Peyer's patch (tissue), 4 donors: ENCODE measurements around the gene LMO2. TPM values are rescaled to one million over a fixed set of nuclear protein-coding genes. Genes with fewer than 3 reads are reported as not detected.

Experiments
- DNase-seq, 3 donors: peaks; one replicate each; pipeline ENCODE4 v3.0.0-alpha.2; 2017 to 2019
- H3K27ac ChIP-seq, 4 donors: fragments of 200-600 bp; sonication (generic); one replicate each; pipeline ENCODE4 v1.5.1; 2016 to 2019
- H3K27me3 ChIP-seq, 2 donors: fragments of 200-600 bp; sonication (generic); one replicate each; pipeline ENCODE4 v1.5.1; 2019
- H3K36me3 ChIP-seq, 3 donors: fragments of 200-600 bp; sonication (generic); one replicate each; pipeline ENCODE4 v1.5.1; 2016 to 2019
- H3K4me1 ChIP-seq, 4 donors: fragments of 200-600 bp; sonication (generic); one replicate each; pipeline ENCODE4 v1.5.1; 2016 to 2019
- H3K4me3 ChIP-seq, 4 donors: fragments of 200-600 bp; sonication (generic); 1 replicate in 3 of 4; 2 replicates in 1 of 4; pipeline ENCODE4 v1.5.1; 2016 to 2019; ENCODE audit warnings: mild to moderate bottlenecking in 1 of 4
- H3K9me3 ChIP-seq, 4 donors: fragments of 200-600 bp; sonication (generic); one replicate each; pipeline ENCODE4 v1.5.1; 2016 to 2019; ENCODE audit warnings: mild to moderate bottlenecking in 1 of 4
- CTCF ChIP-seq, 6 experiments: fragments of 450-650 bp in 4 of 6; fragments of 200-600 bp in 2 of 6; sonication (generic) in 1 of 6; IDR thresholded peaks; one replicate each; pipeline ENCODE4 v1.5.1; 2017 to 2019; ENCODE audit warnings: antibody characterized with exemption in 6 of 6, mild to moderate bottlenecking in 3 of 6, moderate library complexity in 1 of 6
- POLR2A ChIP-seq, 2 donors: fragments of 450-650 bp; IDR thresholded peaks; one replicate each; pipeline ENCODE4 v1.5.1; 2017; ENCODE audit warnings: antibody characterized with exemption in 2 of 2, mild to moderate bottlenecking in 2 of 2, moderate library complexity in 2 of 2
- total RNA-seq, 4 donors: library from RNA; depleted of rRNA; stranded (reverse); fragments of >200 nt; gene quantifications; one replicate each; pipeline ENCODE4 v1.1.0, GENCODE V29; 2016

LMO2 gene
- total RNA-seq, 4 donors from 2014 or later = 5.1 to 9.1 (median 7.2) TPM

GRCh38 chr11:33868647-33869461 lies 23.0 kb downstream of the LMO2 start:
- Histone ChIP-seq H3K9me3 (no peaks in the 10 kb centered on the region), H3K27ac (peak overlapping the region; percentile 48 to 79 (median 74)), H3K4me1 (peaks cover 0 to 17% (median 7%) of the 10 kb centered on the region in 4 donors), H3K36me3 (no peaks in the 10 kb centered on the region), H3K27me3 (peaks cover 0 to 16% of the 10 kb centered on the region in 2 donors), H3K4me3 (peak overlapping the region; percentile 45 to 71 (median 64))
- no peak for DNase-seq
- no peak for TF ChIP-seq CTCF (IDR thresholded peaks at IDR 0.05)
- TF ChIP-seq POLR2A (IDR thresholded peaks at IDR 0.05) = no peak

GRCh38 chr11:33867996-33868646 lies 23.8 kb downstream of the LMO2 start:
- Histone ChIP-seq H3K4me3 (peak overlapping the region; percentile 45 to 71 (median 64)), H3K27ac (peak overlapping the region in 2 of 4 donors; percentile 77 to 79), H3K4me1 (peaks cover 0 to 17% (median 7%) of the 10 kb centered on the region in 4 donors), H3K36me3 (no peaks in the 10 kb centered on the region), H3K27me3 (peaks cover 0 to 16% of the 10 kb centered on the region in 2 donors), H3K9me3 (no peaks in the 10 kb centered on the region)
- DNase-seq = no peak
- TF ChIP-seq CTCF (IDR thresholded peaks at IDR 0.05) = no peak
- no peak for TF ChIP-seq POLR2A (IDR thresholded peaks at IDR 0.05)

- no peak for DNase-seq
- H3K4me3 ChIP-seq = peak overlapping the region in 1 of 4 donors; percentile 57
- no peaks in the 10 kb centered on the region for H3K36me3 ChIP-seq
- no peak overlapping the region for H3K27ac ChIP-seq
- TF ChIP-seq POLR2A (IDR thresholded peaks at IDR 0.05) (no peak), CTCF (IDR thresholded peaks at IDR 0.05) (no peak)
- H3K27me3 ChIP-seq = peaks cover 0 to 16% of the 10 kb centered on the region in 2 donors
- H3K9me3 ChIP-seq = no peaks in the 10 kb centered on the region
- peaks cover 0 to 17% (median 7%) of the 10 kb centered on the region in 4 donors for H3K4me1 ChIP-seq
Measured at GRCh38 chr11:33867561-33867960, 24.3 kb downstream of the LMO2 start.

- Histone ChIP-seq H3K4me3 (no peak overlapping the region), H3K27me3 (peaks cover 0 to 16% of the 10 kb centered on the region in 2 donors), H3K4me1 (peaks cover 0 to 17% (median 7%) of the 10 kb centered on the region in 4 donors), H3K9me3 (no peaks in the 10 kb centered on the region), H3K27ac (no peak overlapping the region), H3K36me3 (no peaks in the 10 kb centered on the region)
- TF ChIP-seq POLR2A (IDR thresholded peaks at IDR 0.05) = no peak
- TF ChIP-seq CTCF (IDR thresholded peaks at IDR 0.05) = no peak
- no peak for DNase-seq
Measured at GRCh38 chr11:33866936-33867335, 24.9 kb downstream of the LMO2 start.

DNA sequence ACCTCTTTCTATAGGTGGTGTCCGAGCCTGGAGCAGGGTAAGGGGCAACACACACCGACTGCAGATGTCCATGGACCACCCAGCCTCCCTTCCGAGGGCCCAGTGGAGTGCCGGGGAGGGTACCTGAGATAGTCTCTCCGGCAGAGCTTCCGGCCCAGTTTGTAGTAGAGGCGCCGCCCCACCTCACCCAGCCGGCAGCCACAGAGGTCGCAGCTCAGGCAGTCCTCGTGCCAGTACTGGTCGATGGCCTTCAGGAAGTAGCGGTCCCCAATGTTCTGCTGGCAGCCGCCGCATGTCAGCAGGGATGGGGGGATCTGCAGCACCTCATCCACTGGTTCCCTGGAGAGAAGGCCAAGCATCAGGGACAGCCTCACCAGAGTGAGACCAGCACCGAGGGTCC lies 27.4 kb downstream of the LMO2 start:
- TF ChIP-seq POLR2A (IDR thresholded peaks at IDR 0.05) (no peak), CTCF (IDR thresholded peaks at IDR 0.05) (no peak)
- Histone ChIP-seq H3K27me3 (peaks cover 0 to 8% of the 10 kb centered on the region in 2 donors), H3K27ac (no peak overlapping the region), H3K9me3 (no peaks in the 10 kb centered on the region), H3K4me1 (peaks cover 0 to 10% (median 3%) of the 10 kb centered on the region in 4 donors), H3K4me3 (no peak overlapping the region), H3K36me3 (no peaks in the 10 kb centered on the region)
- DNase-seq = no peak
